Neural cell (in vitro differentiated cells): ENCODE results near the gene CD48. TPM values are rescaled to one million over a fixed set of nuclear protein-coding genes. Genes with fewer than 3 reads are reported as not detected.

ENCODE experiments used
- H2AFZ ChIP-seq: fragments of 200-600, 300-800 bp; sonication (generic), shearing (Covaris generic); 2 replicates; pipeline ENCODE4 v1.6.0; 2014; ENCODE audit warnings: low read depth, mild to moderate bottlenecking, antibody characterized with exemption, low read length, moderate library complexity
- H3F3A ChIP-seq: fragments of 200-600 bp; shearing (Covaris generic); 2 replicates; pipeline ENCODE4 v1.6.1; 2016; ENCODE audit warnings: mild to moderate bottlenecking, moderate library complexity, mixed read lengths, antibody characterized with exemption, low read length; ENCODE audit not compliant: insufficient read depth, poor library complexity, severe bottlenecking
- H3K27ac ChIP-seq: fragments of 200-600, 300-800 bp; sonication (generic), shearing (Covaris generic); 2 replicates; pipeline ENCODE4 v1.5.1; 2014; ENCODE audit warnings: mild to moderate bottlenecking, low read length, moderate library complexity
- H3K27me3 ChIP-seq: fragments of 300-800, 200-600 bp; sonication (generic), shearing (Covaris generic); 2 replicates; pipeline ENCODE4 v1.6.0; 2014; ENCODE audit warnings: mild to moderate bottlenecking, low read depth, low read length, moderate library complexity; ENCODE audit not compliant: insufficient read depth
- H3K36me3 ChIP-seq: fragments of 300-800, 200-600 bp; sonication (generic), shearing (Covaris generic); 2 replicates; pipeline ENCODE4 v1.5.1; 2014; ENCODE audit warnings: mild to moderate bottlenecking, antibody characterized with exemption, low read length, moderate library complexity; ENCODE audit not compliant: insufficient read depth
- H3K4me2 ChIP-seq: fragments of 300-800, 200-600 bp; sonication (generic), shearing (Covaris generic); 2 replicates; pipeline ENCODE4 v1.6.0; 2014; ENCODE audit warnings: mild to moderate bottlenecking, low read length
- H3K4me3 ChIP-seq: fragments of 300-800, 200-600 bp; sonication (generic), shearing (Covaris generic); 2 replicates; pipeline ENCODE4 v1.5.1; 2014; ENCODE audit warnings: mild to moderate bottlenecking, low read length, moderate library complexity
- H3K79me2 ChIP-seq: fragments of 200-600 bp; shearing (Covaris generic); replicated peaks from 2 replicates; pipeline ENCODE4 v1.6.0; 2014; ENCODE audit warnings: mild to moderate bottlenecking, low read length, moderate library complexity; ENCODE audit not compliant: insufficient read depth
- H3K9ac ChIP-seq: fragments of 300-800, 200-600 bp; sonication (generic), shearing (Covaris generic); 2 replicates; pipeline ENCODE4 v1.6.1; 2016; ENCODE audit warnings: mild to moderate bottlenecking, low read length, mixed read lengths
- H3K9me2 ChIP-seq: fragments of 200-600 bp; shearing (Covaris generic); 2 replicates; pipeline ENCODE4 v1.6.1; 2016; ENCODE audit warnings: mild to moderate bottlenecking, low read length, mixed read lengths; ENCODE audit not compliant: insufficient read depth
- H3K9me3 ChIP-seq: fragments of 200-600, 300-800 bp; sonication (generic), shearing (Covaris generic); 2 replicates; pipeline ENCODE4 v1.6.1; 2016; ENCODE audit warnings: mild to moderate bottlenecking, mixed run types, low read length, moderate library complexity, mixed read lengths
- H4K20me1 ChIP-seq: fragments of 200-600 bp; shearing (Covaris generic); 2 replicates; pipeline ENCODE4 v1.6.1; 2016; ENCODE audit warnings: mild to moderate bottlenecking, mixed run types; ENCODE audit not compliant: insufficient read depth
- EP300 ChIP-seq: fragments of 450-650 bp; conservative IDR thresholded peaks from 2 replicates; pipeline ENCODE4 v1.6.1; 2014; ENCODE audit warnings: antibody characterized with exemption, mild to moderate bottlenecking, moderate library complexity; ENCODE audit not compliant: poor library complexity, severe bottlenecking
- EZH2 ChIP-seq: fragments of 200-600, 300-800 bp; shearing (Covaris generic), sonication (generic); IDR thresholded peaks from 2 replicates; pipeline ENCODE4 v1.6.1; 2014; ENCODE audit warnings: antibody characterized with exemption, low read length, borderline replicate concordance, mild to moderate bottlenecking; ENCODE audit not compliant: insufficient read depth, poor library complexity, severe bottlenecking
- MXI1 ChIP-seq: fragments of 450-650 bp; conservative IDR thresholded peaks from 2 replicates; pipeline ENCODE4 v1.6.1; 2014; ENCODE audit warnings: antibody characterized with exemption, mild to moderate bottlenecking; ENCODE audit not compliant: poor library complexity, severe bottlenecking
- POLR2AphosphoS5 ChIP-seq: IDR thresholded peaks from 2 replicates; pipeline ENCODE4 v1.6.1; 2012
- RAD21 ChIP-seq: fragments of 450-650 bp; conservative IDR thresholded peaks from 2 replicates; pipeline ENCODE4 v1.6.1; 2014; ENCODE audit warnings: antibody characterized with exemption, mild to moderate bottlenecking, moderate library complexity
- REST ChIP-seq: IDR thresholded peaks from 2 replicates; pipeline ENCODE4 v1.6.1; 2012; ENCODE audit warnings: borderline replicate concordance
- SMC3 ChIP-seq: fragments of 450-650 bp; conservative IDR thresholded peaks from 2 replicates; pipeline ENCODE4 v1.6.1; 2014; ENCODE audit warnings: antibody characterized with exemption, mild to moderate bottlenecking, moderate library complexity; ENCODE audit not compliant: poor library complexity
- TAF1 ChIP-seq: IDR thresholded peaks from 2 replicates; pipeline ENCODE4 v1.6.1; 2012; ENCODE audit warnings: low read depth
- polyA plus RNA-seq: library from polyadenylated mRNA; depleted of rRNA; stranded (reverse); fragments of >200 nt; gene quantifications from 2 replicates; pipeline ENCODE4 v1.2.3, GENCODE V29; 2014
- TF ChIP-seq, protein P1 (sequence below): fragments of 450-650 bp; IDR thresholded peaks from 2 replicates; pipeline ENCODE4 v1.5.1; 2014; ENCODE audit warnings: antibody characterized with exemption, mild to moderate bottlenecking, moderate library complexity; ENCODE audit not compliant: poor library complexity, severe bottlenecking

CD48 gene
- polyA plus RNA-seq, 1 donor from 2014 or later = not detected

DNA sequence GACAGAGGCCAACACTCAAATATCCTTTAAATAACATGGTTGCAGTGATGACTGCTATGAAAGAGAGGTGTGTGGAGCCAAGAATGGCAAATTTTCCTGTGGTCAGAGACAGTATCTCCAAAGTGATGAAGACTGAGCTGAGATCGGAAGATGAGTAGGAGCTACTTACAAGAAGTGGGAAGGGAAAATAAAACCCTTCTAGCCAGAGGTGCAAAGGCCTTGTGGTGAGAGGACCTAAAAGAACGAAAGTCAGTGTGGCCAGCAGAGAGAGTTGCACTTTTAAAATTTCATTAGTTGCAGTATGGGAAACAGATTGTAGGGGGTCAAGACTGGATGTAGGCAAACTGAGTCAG lies 45.2 kb upstream of the CD48 start:
- Histone ChIP-seq H3K79me2 (no peaks in the 10 kb centered on the region), H3K9me2 (no peaks in the 10 kb centered on the region), H3K27ac (no peak overlapping the region), H2AFZ (no peak overlapping the region), H4K20me1 (no peaks in the 10 kb centered on the region), H3F3A (no peaks in the 10 kb centered on the region), H3K9me3 (no peaks in the 10 kb centered on the region), H3K36me3 (no peaks in the 10 kb centered on the region), H3K4me3 (no peak overlapping the region), H3K9ac (no peak overlapping the region), H3K27me3 (no peaks in the 10 kb centered on the region), H3K4me2 (no peak overlapping the region)
- no peak for TF ChIP-seq SMC3
- TF ChIP-seq TAF1 = no peak
- TF ChIP-seq REST = no peak
- no peak for TF ChIP-seq MXI1
- TF ChIP-seq EP300 = no peak

DNA sequence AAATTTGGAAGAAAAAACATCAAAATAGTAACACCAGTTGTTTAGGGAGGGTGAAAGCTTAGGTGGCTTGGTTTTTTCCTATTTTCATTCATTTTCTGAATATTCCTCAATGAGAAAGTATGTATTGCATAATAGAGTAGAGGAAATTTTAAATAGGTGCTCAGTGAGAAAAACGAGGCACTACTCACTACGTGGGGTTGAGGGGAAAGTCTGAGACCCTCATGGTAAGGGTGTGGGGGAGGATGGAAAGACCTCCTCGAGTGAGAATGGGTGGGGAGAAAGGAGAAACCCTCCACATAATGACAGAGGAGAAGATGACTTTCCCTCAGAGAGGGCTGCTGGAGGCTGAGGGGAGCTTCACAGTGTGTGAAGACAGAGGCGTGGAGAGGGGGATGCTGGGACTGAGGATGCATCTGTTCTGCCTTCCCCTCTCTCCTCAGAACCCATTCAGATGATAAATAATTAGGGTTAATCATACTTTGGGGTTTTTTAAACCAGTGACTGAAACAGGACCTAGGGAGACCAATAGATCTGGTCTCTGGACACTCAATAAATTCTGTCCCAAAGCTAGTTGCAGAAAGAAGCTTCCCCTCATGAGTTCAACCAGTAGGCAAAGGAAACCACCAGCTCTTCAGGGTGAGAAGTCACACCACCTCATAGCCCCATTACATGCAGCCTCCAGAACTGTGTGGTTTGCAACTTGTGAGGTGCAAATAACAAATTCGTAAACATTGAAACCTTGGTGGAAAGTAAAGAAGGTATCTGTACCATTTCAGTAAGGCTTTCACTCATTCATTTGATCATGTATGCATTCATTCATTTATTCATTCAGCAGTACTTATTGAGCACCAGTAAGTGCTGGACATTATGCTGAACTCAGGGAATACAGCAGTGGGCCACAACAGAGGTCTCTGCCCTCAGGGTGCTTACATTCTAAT lies 44.6 kb upstream of the CD48 start:
- no peak overlapping the region for H3K4me2 ChIP-seq
- no peak overlapping the region for H2AFZ ChIP-seq
- no peaks in the 10 kb centered on the region for H3K9me3 ChIP-seq
- H3K4me3 ChIP-seq = no peak overlapping the region
- no peaks in the 10 kb centered on the region for H4K20me1 ChIP-seq
- H3K9ac ChIP-seq = no peak overlapping the region
- TF ChIP-seq RAD21 (no peak), EP300 (no peak), MXI1 (no peak), SMC3 (no peak), REST (no peak), EZH2 (no peak), TAF1 (no peak), POLR2AphosphoS5 (no peak)
- TF ChIP-seq, protein P1, sequence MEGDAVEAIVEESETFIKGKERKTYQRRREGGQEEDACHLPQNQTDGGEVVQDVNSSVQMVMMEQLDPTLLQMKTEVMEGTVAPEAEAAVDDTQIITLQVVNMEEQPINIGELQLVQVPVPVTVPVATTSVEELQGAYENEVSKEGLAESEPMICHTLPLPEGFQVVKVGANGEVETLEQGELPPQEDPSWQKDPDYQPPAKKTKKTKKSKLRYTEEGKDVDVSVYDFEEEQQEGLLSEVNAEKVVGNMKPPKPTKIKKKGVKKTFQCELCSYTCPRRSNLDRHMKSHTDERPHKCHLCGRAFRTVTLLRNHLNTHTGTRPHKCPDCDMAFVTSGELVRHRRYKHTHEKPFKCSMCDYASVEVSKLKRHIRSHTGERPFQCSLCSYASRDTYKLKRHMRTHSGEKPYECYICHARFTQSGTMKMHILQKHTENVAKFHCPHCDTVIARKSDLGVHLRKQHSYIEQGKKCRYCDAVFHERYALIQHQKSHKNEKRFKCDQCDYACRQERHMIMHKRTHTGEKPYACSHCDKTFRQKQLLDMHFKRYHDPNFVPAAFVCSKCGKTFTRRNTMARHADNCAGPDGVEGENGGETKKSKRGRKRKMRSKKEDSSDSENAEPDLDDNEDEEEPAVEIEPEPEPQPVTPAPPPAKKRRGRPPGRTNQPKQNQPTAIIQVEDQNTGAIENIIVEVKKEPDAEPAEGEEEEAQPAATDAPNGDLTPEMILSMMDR = no peak
- no peaks in the 10 kb centered on the region for H3K27me3 ChIP-seq
- H3F3A ChIP-seq = no peaks in the 10 kb centered on the region
- H3K27ac ChIP-seq = no peak overlapping the region
- H3K9me2 ChIP-seq = no peaks in the 10 kb centered on the region
- H3K36me3 ChIP-seq = no peaks in the 10 kb centered on the region
- no peaks in the 10 kb centered on the region for H3K79me2 ChIP-seq
